ENCODE measurements around the gene TMED9. TPM values are rescaled to one million over a fixed set of nuclear protein-coding genes. Genes with fewer than 3 reads are reported as not detected.
"Not testable (repeated sequence)": the region's sequence is repeated elsewhere in the genome, so short reads cannot be mapped to it uniquely, and the experiment has no call there.

The TMED9 gene
- 125 and 146 TPM in 2 replicates for total RNA-seq
- polyA plus RNA-seq (2012): 602 TPM

GRCh38 chr5:177592010-177592834 lies at the start of gene TMED9:
Gene TMED9 (plus strand): TSS chr5:177592203. CDS start chr5:177592215, 12 bp downstream.
- DNase-seq (ENCODE audit: low read depth): peak; percentile 80

GRCh38 chr5:177542816-177543465 lies 49.1 kb upstream of the TMED9 start:
- DNase-seq (ENCODE audit: low read depth): no peak

- DNase-seq (ENCODE audit: low read depth): peak; percentile 98
Observed at GRCh38 chr5:177545487-177546257, 46.3 kb upstream of the TMED9 start.

- peak; percentile 95 for DNase-seq (ENCODE audit: low read depth)
Observed at GRCh38 chr5:177546258-177546741, 45.7 kb upstream of the TMED9 start.

GRCh38 chr5:177547736-177548135 lies 44.3 kb upstream of the TMED9 start:
- DNase-seq (ENCODE audit: low read depth): peak; percentile 53

- no peak for DNase-seq (ENCODE audit: low read depth)
Observed at GRCh38 chr5:177548495-177548894, 43.5 kb upstream of the TMED9 start.

GRCh38 chr5:177550122-177550521 lies 41.9 kb upstream of the TMED9 start:
- DNase-seq (ENCODE audit: low read depth): no peak

GRCh38 chr5:177552839-177553455 lies 39.1 kb upstream of the TMED9 start:
- peak; percentile 40 for DNase-seq (ENCODE audit: low read depth)

DNA sequence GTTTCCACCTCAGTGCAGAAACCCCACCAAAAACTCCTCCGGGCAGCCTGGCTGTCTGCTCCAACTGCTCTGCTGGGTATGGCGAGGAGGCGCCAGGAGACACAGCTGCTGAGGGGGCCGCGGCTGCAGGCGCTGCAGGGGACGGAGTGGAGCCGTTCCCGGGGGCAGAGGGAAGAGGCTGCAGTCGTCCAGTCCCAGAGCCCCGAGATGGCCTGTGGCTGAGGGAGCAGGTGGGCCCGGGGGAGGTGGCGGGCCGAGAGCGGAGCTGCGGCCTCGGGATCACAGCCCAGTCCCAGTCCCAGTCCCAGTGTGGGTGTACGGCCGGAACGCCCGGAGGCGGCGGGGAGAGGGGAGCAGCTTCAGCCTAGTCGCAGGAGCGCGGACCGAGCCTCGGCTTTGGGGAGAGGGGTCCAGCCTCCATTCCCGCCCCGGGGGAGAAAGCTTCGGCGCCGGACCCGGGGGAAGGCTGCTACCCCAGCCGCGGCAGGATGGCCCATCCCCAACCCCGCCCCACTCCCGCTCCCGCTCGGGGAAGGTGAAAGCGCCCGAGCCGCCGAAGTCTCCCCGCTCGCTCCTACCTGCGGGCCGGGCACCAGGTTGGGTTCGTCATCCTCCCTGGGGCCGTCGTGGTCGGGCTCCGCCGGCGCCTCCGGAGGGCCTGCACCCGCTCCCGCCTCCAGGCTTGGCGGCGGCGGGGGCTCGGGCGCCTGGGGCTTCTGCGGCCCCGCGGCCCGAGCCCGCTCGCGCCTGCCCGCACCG lies 38.2 kb upstream of the TMED9 start:
- DNase-seq (ENCODE audit: low read depth): peak; percentile 66

GRCh38 chr5:177554474-177555111 lies 37.4 kb upstream of the TMED9 start, which contains the start of gene FAM193B:
Gene FAM193B (minus strand): TSS chr5:177554563. CDS start chr5:177554458, 105 bp downstream.
- peak; percentile 91 for DNase-seq (ENCODE audit: low read depth)

- DNase-seq (ENCODE audit: low read depth): peak; percentile 47
Observed at GRCh38 chr5:177555228-177555627, 36.8 kb upstream of the TMED9 start.

DNA sequence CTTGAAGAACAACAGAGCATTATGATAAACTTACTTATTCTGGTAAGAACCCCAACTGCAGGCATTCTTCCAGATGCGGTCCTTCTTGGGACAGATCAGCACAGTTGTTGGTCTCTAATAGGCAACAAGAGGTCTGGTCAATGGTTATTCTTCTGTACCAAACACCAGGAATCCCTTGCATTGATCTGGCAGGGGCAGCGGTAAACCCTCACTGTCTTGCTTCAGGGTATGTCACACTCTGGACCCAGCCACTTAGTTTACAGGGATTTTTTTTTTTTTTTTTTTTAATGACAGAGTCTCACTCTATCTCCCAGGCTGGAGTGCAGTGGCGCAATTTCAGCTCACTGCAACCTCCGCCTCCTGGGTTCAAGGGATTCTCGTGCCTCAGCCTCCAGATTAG lies 36.3 kb upstream of the TMED9 start:
- no peak for DNase-seq (ENCODE audit: low read depth)

DNA sequence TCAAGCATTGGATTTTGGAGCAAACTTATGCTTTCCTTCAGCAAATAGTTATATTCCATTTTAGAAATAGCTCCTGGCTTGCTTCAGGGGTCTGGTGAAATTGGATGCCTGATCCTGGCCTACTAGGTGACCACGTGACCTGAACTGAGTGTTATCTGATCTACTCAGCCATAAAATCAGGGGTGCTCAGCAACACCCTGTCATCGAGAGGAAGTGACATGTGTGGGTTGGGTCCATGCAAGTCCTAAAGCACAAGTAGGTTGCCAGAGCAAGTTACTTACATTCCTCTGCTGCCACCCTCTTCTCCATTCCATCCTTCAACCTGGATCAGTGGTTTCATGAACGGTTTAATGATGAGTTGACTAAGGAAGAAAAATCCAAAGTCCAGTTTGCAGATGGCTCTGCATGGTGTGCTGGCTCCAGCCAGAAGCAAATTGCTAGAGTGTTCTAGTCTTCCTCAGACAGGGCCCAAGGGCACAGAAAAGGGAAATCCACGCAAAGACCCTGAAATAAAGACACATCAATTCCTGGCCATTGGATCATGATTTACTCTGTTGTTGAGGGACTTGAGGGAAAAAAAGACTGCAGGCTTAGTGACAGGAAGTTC lies 34.9 kb upstream of the TMED9 start:
- DNase-seq (ENCODE audit: low read depth): no peak

DNA sequence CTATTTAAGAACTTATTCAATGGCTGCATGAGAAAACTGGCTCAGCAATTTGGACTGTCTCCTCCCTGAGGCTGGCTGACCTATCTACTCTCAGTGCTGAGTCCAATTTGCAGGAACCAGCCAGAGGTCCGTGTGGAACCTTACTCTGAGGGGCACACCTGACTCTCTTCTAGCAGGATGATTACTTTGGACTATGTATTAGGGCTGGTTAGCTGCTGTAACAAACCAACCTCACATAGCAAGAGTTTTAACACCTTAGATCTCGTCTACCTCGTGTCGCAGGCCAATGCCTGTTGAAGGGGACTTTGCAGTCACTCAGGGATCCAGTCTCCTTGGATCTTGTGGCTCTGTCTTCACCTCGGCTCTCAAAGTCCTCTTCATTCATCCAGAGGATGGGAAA lies 34.2 kb upstream of the TMED9 start:
- DNase-seq (ENCODE audit: low read depth): no peak

DNA sequence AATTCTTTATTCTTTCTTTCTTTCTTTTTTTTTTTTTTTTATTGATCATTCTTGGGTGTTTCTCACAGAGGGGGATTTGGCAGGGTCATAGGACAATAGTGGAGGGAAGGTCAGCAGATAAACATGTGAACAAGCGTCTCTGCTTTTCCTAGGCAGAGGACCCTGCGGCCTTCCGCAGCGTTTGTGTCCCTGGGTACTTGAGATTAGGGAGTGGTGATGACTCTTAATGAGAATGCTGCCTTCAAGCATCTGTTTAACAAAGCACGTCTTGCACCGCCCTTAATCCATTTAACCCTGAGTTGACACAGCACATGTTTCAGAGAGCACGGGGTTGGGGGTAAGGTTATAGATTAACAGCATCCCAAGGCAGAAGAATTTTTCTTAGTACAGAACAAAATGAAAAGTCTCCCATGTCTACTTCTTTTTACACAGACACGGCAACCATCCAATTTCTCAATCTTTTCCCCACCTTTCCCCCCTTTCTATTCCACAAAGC lies 32.5 kb upstream of the TMED9 start:
- DNase-seq (ENCODE audit: low read depth): not testable (repeated sequence)

- DNase-seq (ENCODE audit: low read depth): no peak
Observed at GRCh38 chr5:177565046-177565445, 27.0 kb upstream of the TMED9 start.

DNA sequence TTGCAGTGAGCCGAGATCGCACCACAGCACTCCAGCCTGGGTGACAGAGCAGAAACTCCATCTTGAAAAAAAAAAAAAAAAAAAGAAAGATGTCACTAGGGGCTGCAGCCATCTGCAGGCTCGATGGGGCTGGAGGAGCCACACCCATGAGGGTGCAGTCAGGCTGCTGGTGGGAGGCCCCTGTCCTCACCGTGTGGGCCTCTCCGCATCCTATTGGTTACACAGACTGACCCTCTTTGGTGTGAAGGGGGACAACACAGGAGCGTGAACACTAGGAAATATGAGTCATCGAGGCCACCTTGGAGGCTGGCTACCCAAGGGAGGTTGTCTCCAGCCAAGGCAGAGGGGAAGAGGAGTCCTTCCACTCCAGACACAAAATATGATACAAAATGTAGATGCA lies 23.7 kb upstream of the TMED9 start:
- DNase-seq (ENCODE audit: low read depth): no peak

DNA sequence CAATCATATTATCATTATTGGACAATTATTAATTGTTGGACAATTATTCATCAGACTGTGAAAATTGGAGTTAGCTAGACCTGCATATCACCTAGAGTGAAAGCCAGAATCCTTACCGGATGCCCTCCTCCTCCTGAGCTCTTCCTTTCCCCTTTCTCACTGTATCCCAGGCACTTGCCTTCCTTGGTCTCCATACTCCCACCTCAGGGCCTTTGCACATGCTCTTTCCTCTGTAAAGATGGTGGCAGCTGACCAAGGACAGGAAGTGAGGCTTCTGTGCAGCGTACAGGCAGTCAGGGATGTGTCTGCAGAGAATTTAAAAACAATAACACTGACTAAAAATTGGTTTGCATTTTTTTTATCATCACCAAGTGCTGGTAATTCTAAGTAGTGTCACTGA lies 22.1 kb upstream of the TMED9 start:
- no peak for DNase-seq (ENCODE audit: low read depth)

- no peak for DNase-seq (ENCODE audit: low read depth)
Observed at GRCh38 chr5:177575488-177575887, 16.5 kb upstream of the TMED9 start.
